ENCODE measurements around the gene RAI2.

DNA sequence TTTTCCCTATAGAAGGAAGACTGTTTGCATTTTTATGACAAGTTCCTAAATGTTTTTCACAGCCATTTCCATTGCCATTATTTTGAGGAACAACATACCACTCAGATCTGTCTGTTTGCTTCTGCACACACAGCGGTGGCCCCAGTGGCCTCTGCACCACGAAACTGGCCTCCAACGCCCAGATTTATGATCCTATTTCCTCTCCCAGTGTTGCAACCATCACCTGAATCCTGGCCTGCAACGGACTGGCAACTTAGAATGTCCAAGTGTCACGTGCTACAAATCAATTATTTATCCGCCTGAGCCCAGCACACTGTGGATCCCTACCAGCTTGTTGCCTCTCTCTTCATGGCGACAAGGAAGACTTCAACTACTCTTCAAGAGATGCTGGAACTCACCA lies 9.2 kb downstream of the RAI2 start:
- TF ChIP-seq, protein P1, sequence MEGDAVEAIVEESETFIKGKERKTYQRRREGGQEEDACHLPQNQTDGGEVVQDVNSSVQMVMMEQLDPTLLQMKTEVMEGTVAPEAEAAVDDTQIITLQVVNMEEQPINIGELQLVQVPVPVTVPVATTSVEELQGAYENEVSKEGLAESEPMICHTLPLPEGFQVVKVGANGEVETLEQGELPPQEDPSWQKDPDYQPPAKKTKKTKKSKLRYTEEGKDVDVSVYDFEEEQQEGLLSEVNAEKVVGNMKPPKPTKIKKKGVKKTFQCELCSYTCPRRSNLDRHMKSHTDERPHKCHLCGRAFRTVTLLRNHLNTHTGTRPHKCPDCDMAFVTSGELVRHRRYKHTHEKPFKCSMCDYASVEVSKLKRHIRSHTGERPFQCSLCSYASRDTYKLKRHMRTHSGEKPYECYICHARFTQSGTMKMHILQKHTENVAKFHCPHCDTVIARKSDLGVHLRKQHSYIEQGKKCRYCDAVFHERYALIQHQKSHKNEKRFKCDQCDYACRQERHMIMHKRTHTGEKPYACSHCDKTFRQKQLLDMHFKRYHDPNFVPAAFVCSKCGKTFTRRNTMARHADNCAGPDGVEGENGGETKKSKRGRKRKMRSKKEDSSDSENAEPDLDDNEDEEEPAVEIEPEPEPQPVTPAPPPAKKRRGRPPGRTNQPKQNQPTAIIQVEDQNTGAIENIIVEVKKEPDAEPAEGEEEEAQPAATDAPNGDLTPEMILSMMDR (IDR thresholded peaks at IDR 0.05) = no peak
- no peak for TF ChIP-seq POLR2A (IDR thresholded peaks at IDR 0.05)

Data from testis (tissue), 2 donors.